Measurements from ENCODE around the gene MYO10. TPM values are rescaled to one million over a fixed set of nuclear protein-coding genes. Genes with fewer than 3 reads are reported as not detected.

MYO10 gene
- total RNA-seq, 1 donor from 2014 or later = 0.26 TPM

- Mint-ChIP-seq H3K4me1 (no peaks in the 10 kb centered on the region), H3K9me3 (no peaks in the 10 kb centered on the region), H3K4me3 (no peak overlapping the region), H3K27ac (no peak overlapping the region), H3K36me3 (ENCODE audit: low read depth) (no peaks in the 10 kb centered on the region), H3K27me3 (no peaks in the 10 kb centered on the region)
- intact Hi-C loops (cut with micrococcal nuclease) = no loop called here
- no peak for DNase-seq
These were observed 36.9 kb downstream of the MYO10 start for GRCh38 chr5:16899171-16899570.

- H3K27me3 Mint-ChIP-seq = no peaks in the 10 kb centered on the region
- H3K4me3 Mint-ChIP-seq = no peak overlapping the region
- H3K36me3 Mint-ChIP-seq (ENCODE audit: low read depth) = no peaks in the 10 kb centered on the region
- no peaks in the 10 kb centered on the region for H3K4me1 Mint-ChIP-seq
- no peaks in the 10 kb centered on the region for H3K9me3 Mint-ChIP-seq
- H3K27ac Mint-ChIP-seq = no peak overlapping the region
- intact Hi-C loops (cut with micrococcal nuclease) = no loop called here
- no peak for DNase-seq
These were observed 38.3 kb downstream of the MYO10 start for GRCh38 chr5:16897800-16898199.

- Mint-ChIP-seq H3K9me3 (no peaks in the 10 kb centered on the region), H3K27ac (no peak overlapping the region), H3K4me1 (no peaks in the 10 kb centered on the region), H3K4me3 (no peak overlapping the region), H3K36me3 (ENCODE audit: low read depth) (no peaks in the 10 kb centered on the region), H3K27me3 (no peaks in the 10 kb centered on the region)
- no peak for DNase-seq
- intact Hi-C loops (cut with micrococcal nuclease) = no loop called here
These were observed 38.8 kb downstream of the MYO10 start for GRCh38 chr5:16897284-16897704.

GRCh38 chr5:16896767-16897166, 39.3 kb downstream of the MYO10 start:
- no peaks in the 10 kb centered on the region for H3K27me3 Mint-ChIP-seq
- H3K36me3 Mint-ChIP-seq (ENCODE audit: low read depth) = no peaks in the 10 kb centered on the region
- intact Hi-C loops (cut with micrococcal nuclease) = no loop called here
- H3K4me3 Mint-ChIP-seq = no peak overlapping the region
- H3K9me3 Mint-ChIP-seq = no peaks in the 10 kb centered on the region
- DNase-seq = no peak
- H3K4me1 Mint-ChIP-seq = no peaks in the 10 kb centered on the region
- no peak overlapping the region for H3K27ac Mint-ChIP-seq

GRCh38 chr5:16894236-16895057, 41.6 kb downstream of the MYO10 start:
- Mint-ChIP-seq H3K36me3 (ENCODE audit: low read depth) (no peaks in the 10 kb centered on the region), H3K27ac (no peak overlapping the region), H3K9me3 (no peaks in the 10 kb centered on the region), H3K27me3 (no peaks in the 10 kb centered on the region), H3K4me1 (no peaks in the 10 kb centered on the region), H3K4me3 (no peak overlapping the region)
- no peak for DNase-seq
- intact Hi-C loops (cut with micrococcal nuclease) = no loop called here

- H3K4me1 Mint-ChIP-seq = no peaks in the 10 kb centered on the region
- H3K9me3 Mint-ChIP-seq = no peaks in the 10 kb centered on the region
- H3K27me3 Mint-ChIP-seq = no peaks in the 10 kb centered on the region
- DNase-seq = no peak
- no peaks in the 10 kb centered on the region for H3K36me3 Mint-ChIP-seq (ENCODE audit: low read depth)
- intact Hi-C loops (cut with micrococcal nuclease) = no loop called here
- no peak overlapping the region for H3K27ac Mint-ChIP-seq
- H3K4me3 Mint-ChIP-seq = no peak overlapping the region
These were observed 45.1 kb downstream of the MYO10 start for GRCh38 chr5:16891033-16891432.

GRCh38 chr5:16889972-16890519, 46.0 kb downstream of the MYO10 start:
- no peak overlapping the region for H3K4me3 Mint-ChIP-seq
- H3K4me1 Mint-ChIP-seq = no peaks in the 10 kb centered on the region
- H3K36me3 Mint-ChIP-seq (ENCODE audit: low read depth) = no peaks in the 10 kb centered on the region
- H3K27me3 Mint-ChIP-seq = no peaks in the 10 kb centered on the region
- intact Hi-C loops (cut with micrococcal nuclease) = no loop called here
- H3K27ac Mint-ChIP-seq = no peak overlapping the region
- no peaks in the 10 kb centered on the region for H3K9me3 Mint-ChIP-seq
- no peak for DNase-seq

GRCh38 chr5:16889203-16889971, 46.7 kb downstream of the MYO10 start:
- no peak overlapping the region for H3K4me3 Mint-ChIP-seq
- no peak for DNase-seq
- H3K27ac Mint-ChIP-seq = peak overlapping the region; percentile 69
- no peaks in the 10 kb centered on the region for H3K27me3 Mint-ChIP-seq
- no peaks in the 10 kb centered on the region for H3K4me1 Mint-ChIP-seq
- intact Hi-C loops (cut with micrococcal nuclease) = no loop called here
- H3K9me3 Mint-ChIP-seq = no peaks in the 10 kb centered on the region
- H3K36me3 Mint-ChIP-seq (ENCODE audit: low read depth) = no peaks in the 10 kb centered on the region

- Mint-ChIP-seq H3K27me3 (no peaks in the 10 kb centered on the region), H3K9me3 (no peaks in the 10 kb centered on the region), H3K36me3 (ENCODE audit: low read depth) (no peaks in the 10 kb centered on the region), H3K4me1 (no peaks in the 10 kb centered on the region), H3K4me3 (no peak overlapping the region), H3K27ac (no peak overlapping the region)
- intact Hi-C loops (cut with micrococcal nuclease) = no loop called here
- no peak for DNase-seq
These were observed 47.4 kb downstream of the MYO10 start for GRCh38 chr5:16888694-16889124.

GRCh38 chr5:16886793-16887345, 49.2 kb downstream of the MYO10 start:
- no peak overlapping the region for H3K27ac Mint-ChIP-seq
- no peaks in the 10 kb centered on the region for H3K4me1 Mint-ChIP-seq
- intact Hi-C loops (cut with micrococcal nuclease) = no loop called here
- no peak for DNase-seq
- no peaks in the 10 kb centered on the region for H3K36me3 Mint-ChIP-seq (ENCODE audit: low read depth)
- H3K27me3 Mint-ChIP-seq = no peaks in the 10 kb centered on the region
- no peak overlapping the region for H3K4me3 Mint-ChIP-seq
- H3K9me3 Mint-ChIP-seq = no peaks in the 10 kb centered on the region

- no peak for DNase-seq
- Mint-ChIP-seq H3K27me3 (no peaks in the 10 kb centered on the region), H3K27ac (no peak overlapping the region), H3K36me3 (ENCODE audit: low read depth) (no peaks in the 10 kb centered on the region), H3K4me3 (no peak overlapping the region), H3K9me3 (no peaks in the 10 kb centered on the region), H3K4me1 (no peaks in the 10 kb centered on the region)
- intact Hi-C loops (cut with micrococcal nuclease) = no loop called here
These were observed 49.7 kb downstream of the MYO10 start for GRCh38 chr5:16886366-16886736.

- Mint-ChIP-seq H3K4me3 (no peak overlapping the region), H3K27ac (no peak overlapping the region), H3K9me3 (no peaks in the 10 kb centered on the region), H3K27me3 (no peaks in the 10 kb centered on the region), H3K4me1 (no peaks in the 10 kb centered on the region), H3K36me3 (ENCODE audit: low read depth) (no peaks in the 10 kb centered on the region)
- intact Hi-C loops (cut with micrococcal nuclease) = no loop called here
- no peak for DNase-seq
These were observed 50.3 kb downstream of the MYO10 start for GRCh38 chr5:16885635-16886365.

GRCh38 chr5:16884595-16884994, 51.5 kb downstream of the MYO10 start:
- no peak for DNase-seq
- Mint-ChIP-seq H3K9me3 (no peaks in the 10 kb centered on the region), H3K27ac (no peak overlapping the region), H3K4me3 (no peak overlapping the region), H3K36me3 (ENCODE audit: low read depth) (no peaks in the 10 kb centered on the region), H3K27me3 (no peaks in the 10 kb centered on the region), H3K4me1 (no peaks in the 10 kb centered on the region)
- intact Hi-C loops (cut with micrococcal nuclease) = no loop called here
